IPS-NIHi7 (cell line): ENCODE measurements around the gene UBC.
A peak's percentile ranks its signal among the peaks of the same experiment; 100 is the strongest.
"Not testable (repeated sequence)": the region's sequence is repeated elsewhere in the genome, so short reads cannot be mapped to it uniquely, and the experiment has no call there.

ENCODE experiments used
- DNase-seq: peaks from one replicate; pipeline ENCODE4 v3.0.0; 2012; ENCODE audit warnings: mixed read lengths; ENCODE audit errors: extremely low spot score

Gene UBC

GRCh38 chr12:124931528-124931927 is 17.1 kb upstream of the UBC start:
- DNase-seq = not testable (repeated sequence)

- DNase-seq = no peak
Measured at GRCh38 chr12:124930586-124930985, 16.1 kb upstream of the UBC start.

GRCh38 chr12:124929649-124930419 is 15.4 kb upstream of the UBC start:
- DNase-seq = no peak

GRCh38 chr12:124928912-124929530 is 14.6 kb upstream of the UBC start:
- DNase-seq = no peak

GRCh38 chr12:124928095-124928911 is 13.9 kb upstream of the UBC start:
- DNase-seq = no peak

- DNase-seq = peak; percentile 84
Measured at GRCh38 chr12:124927201-124928094, 13.0 kb upstream of the UBC start.

GRCh38 chr12:124925782-124926181 is 11.3 kb upstream of the UBC start:
- DNase-seq = not testable (repeated sequence)

- no peak for DNase-seq
Measured at GRCh38 chr12:124925117-124925516, 10.7 kb upstream of the UBC start.

- DNase-seq = no peak
Measured at GRCh38 chr12:124923905-124924734, 9.7 kb upstream of the UBC start.

GRCh38 chr12:124921200-124922031 is 7.0 kb upstream of the UBC start:
- DNase-seq = peak; percentile 31

- no peak for DNase-seq
Measured at GRCh38 chr12:124920353-124920935, 6.0 kb upstream of the UBC start.

- DNase-seq = no peak
Measured at GRCh38 chr12:124919521-124920352, 5.3 kb upstream of the UBC start.

- not testable (repeated sequence) for DNase-seq
Measured at GRCh38 chr12:124918622-124918988, 4.2 kb upstream of the UBC start.

- no peak for DNase-seq
Measured at GRCh38 chr12:124917841-124918621, 3.6 kb upstream of the UBC start.

GRCh38 chr12:124917135-124917840 is 2.8 kb upstream of the UBC start:
- peak; percentile 82 for DNase-seq

- no peak for DNase-seq
Measured at GRCh38 chr12:124916374-124917134, 2.1 kb upstream of the UBC start.
